ENCODE results near the gene IMP4.

GRCh38 chr2:130300970-130301348 lies 41.7 kb upstream of the IMP4 start:
- TF ChIP-seq CTCF (IDR thresholded peaks at IDR 0.05; ENCODE audit: low read length) (no peak), EZH2 (optimal IDR thresholded peaks at IDR 0.05; ENCODE audit: low read depth, low read length) (no peak), EZH2phosphoT487 (IDR thresholded peaks at IDR 0.05; ENCODE audit: low read length) (no peak)
